ENCODE results near the gene HOXB7. TPM values are rescaled to one million over a fixed set of nuclear protein-coding genes. Genes with fewer than 3 reads are reported as not detected.

The HOXB7 gene
- total RNA-seq, 4 donors from 2014 or later, result 10.7 to 22.8 (median 19.0) TPM

DNA sequence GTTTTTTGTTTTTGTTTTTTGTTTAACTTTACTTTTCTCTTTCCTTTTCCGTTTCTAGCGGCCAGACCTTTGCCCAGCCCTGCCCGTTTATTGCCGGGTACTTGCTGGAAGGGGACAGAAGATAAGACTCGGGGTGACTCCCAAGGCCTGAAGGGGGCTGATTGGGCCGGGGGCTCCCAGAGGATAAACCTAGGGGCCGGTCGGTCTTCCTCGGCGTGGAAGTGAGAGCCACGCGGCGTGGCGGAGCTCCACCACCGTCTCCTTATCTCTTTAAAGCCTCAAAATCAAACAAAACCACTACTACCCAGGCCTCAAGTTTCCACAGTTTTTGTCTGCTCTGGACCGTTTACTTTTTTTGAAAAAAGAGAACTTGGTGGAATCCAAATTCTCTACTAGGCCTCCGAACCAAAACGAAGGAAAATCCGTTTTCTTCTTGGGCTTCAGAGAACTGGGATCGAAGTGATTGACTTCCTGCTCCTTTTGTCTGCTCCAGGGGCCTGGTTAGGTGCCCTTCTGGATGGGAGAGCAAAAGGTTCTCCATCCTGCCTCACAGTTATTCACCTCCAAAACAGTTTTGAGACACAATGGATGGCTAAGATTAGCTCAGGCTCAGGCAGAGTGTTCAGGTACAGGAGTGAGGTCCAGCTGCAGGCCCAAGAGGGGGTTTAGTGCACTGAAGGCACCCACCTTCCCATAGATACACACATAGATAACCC is 23.8 kb upstream of the HOXB7 start:
- Histone ChIP-seq H3K27ac (peak overlapping the region in 3 of 4 donors; percentile 66 to 79 (median 70)), H3K27me3 (peaks cover 0 to 8% of the 10 kb centered on the region in 2 donors)

DNA sequence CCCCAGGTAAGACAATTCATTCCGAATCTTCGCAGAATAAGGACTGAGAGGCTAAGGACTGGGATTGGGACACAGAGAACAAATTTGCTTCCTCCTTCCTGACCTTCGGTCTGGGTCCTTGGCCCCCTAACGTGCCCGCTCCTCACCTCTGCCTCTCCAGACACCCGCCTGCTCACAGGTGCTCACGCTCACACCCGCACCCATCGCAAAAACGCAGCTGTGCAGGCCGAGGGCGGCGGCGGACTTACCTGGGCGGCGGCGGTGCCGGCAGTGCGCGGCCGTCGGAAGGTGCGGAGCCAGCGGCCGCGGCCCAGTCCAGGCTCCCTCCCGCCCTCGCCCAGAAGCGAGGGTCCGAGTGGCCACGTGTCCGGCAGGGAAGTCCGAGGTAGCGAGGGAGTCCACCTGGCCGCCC is 22.5 kb upstream of the HOXB7 start:
- H3K4me3 ChIP-seq, result peak overlapping the region in 3 of 4 donors; percentile 12 to 52 (median 40)
- TF ChIP-seq, protein P1, sequence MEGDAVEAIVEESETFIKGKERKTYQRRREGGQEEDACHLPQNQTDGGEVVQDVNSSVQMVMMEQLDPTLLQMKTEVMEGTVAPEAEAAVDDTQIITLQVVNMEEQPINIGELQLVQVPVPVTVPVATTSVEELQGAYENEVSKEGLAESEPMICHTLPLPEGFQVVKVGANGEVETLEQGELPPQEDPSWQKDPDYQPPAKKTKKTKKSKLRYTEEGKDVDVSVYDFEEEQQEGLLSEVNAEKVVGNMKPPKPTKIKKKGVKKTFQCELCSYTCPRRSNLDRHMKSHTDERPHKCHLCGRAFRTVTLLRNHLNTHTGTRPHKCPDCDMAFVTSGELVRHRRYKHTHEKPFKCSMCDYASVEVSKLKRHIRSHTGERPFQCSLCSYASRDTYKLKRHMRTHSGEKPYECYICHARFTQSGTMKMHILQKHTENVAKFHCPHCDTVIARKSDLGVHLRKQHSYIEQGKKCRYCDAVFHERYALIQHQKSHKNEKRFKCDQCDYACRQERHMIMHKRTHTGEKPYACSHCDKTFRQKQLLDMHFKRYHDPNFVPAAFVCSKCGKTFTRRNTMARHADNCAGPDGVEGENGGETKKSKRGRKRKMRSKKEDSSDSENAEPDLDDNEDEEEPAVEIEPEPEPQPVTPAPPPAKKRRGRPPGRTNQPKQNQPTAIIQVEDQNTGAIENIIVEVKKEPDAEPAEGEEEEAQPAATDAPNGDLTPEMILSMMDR (IDR thresholded peaks at IDR 0.05), result no peak
- TF ChIP-seq POLR2A (IDR thresholded peaks at IDR 0.05), result no peak
- no peaks in the 10 kb centered on the region for H3K36me3 ChIP-seq
- peak overlapping the region in 3 of 4 donors; percentile 66 to 79 (median 70) for H3K27ac ChIP-seq
- peaks cover 0 to 15% of the 10 kb centered on the region in 2 donors for H3K27me3 ChIP-seq
- DNase-seq, result peak in 2 of 3 donors; percentile 47 to 68
- H3K4me1 ChIP-seq, result peaks cover 0 to 64% (median 3%) of the 10 kb centered on the region in 4 donors
- no peaks in the 10 kb centered on the region for H3K9me3 ChIP-seq

More for the DNA sequence above, 23.8 kb upstream of the HOXB7 start:
- TF ChIP-seq POLR2A (IDR thresholded peaks at IDR 0.05), result no peak
- Histone ChIP-seq H3K9me3 (no peaks in the 10 kb centered on the region), H3K36me3 (no peaks in the 10 kb centered on the region), H3K4me3 (peak overlapping the region in 1 of 4 donors; percentile 52), H3K4me1 (peaks cover 0 to 64% (median 3%) of the 10 kb centered on the region in 4 donors)
- peak in 2 of 3 donors; percentile 77 to 82 for DNase-seq

DNA sequence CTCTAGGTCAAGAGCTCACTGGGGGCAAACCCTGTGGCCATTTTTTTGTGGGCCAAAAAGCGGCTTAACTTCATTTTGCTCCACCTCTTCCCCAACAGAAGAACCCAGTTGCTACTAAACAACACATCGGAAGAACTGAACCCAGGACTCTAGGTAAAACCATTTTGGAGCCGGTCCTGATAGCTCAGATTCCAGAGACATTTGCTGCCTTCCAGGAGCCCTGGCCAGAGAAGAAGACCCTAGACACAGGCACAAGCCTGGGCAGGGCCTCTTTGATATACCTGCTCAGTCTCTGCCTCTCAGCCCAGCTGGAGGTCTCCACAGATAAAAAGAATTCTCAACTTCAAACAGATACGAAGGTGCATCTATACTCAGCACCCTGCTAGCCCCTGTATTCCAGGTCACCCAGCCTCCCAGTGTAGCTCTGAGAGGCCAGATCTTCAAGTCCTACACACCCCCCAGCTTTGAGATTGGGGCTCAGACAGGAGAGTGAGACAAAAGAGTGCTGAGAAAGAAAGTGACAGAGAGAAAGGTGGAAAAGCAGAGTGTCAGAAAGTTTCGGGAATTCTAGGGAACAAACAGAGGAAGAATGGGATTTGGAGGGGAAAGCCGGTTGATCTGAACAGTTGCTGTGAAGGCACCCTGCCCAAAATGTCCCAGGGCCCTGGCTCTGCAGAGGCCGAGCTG is 21.9 kb upstream of the HOXB7 start:
- Histone ChIP-seq H3K4me1 (peaks cover 0 to 64% (median 4%) of the 10 kb centered on the region in 4 donors), H3K27me3 (peaks cover 0 to 15% of the 10 kb centered on the region in 2 donors), H3K4me3 (peak overlapping the region in 3 of 4 donors; percentile 12 to 52 (median 40)), H3K36me3 (no peaks in the 10 kb centered on the region), H3K9me3 (no peaks in the 10 kb centered on the region), H3K27ac (peak overlapping the region in 3 of 4 donors; percentile 66 to 79 (median 70))
- DNase-seq, result peak in 1 of 3 donors; percentile 40
- TF ChIP-seq, protein P1 (IDR thresholded peaks at IDR 0.05), result no peak
- TF ChIP-seq POLR2A (IDR thresholded peaks at IDR 0.05), result no peak

DNA sequence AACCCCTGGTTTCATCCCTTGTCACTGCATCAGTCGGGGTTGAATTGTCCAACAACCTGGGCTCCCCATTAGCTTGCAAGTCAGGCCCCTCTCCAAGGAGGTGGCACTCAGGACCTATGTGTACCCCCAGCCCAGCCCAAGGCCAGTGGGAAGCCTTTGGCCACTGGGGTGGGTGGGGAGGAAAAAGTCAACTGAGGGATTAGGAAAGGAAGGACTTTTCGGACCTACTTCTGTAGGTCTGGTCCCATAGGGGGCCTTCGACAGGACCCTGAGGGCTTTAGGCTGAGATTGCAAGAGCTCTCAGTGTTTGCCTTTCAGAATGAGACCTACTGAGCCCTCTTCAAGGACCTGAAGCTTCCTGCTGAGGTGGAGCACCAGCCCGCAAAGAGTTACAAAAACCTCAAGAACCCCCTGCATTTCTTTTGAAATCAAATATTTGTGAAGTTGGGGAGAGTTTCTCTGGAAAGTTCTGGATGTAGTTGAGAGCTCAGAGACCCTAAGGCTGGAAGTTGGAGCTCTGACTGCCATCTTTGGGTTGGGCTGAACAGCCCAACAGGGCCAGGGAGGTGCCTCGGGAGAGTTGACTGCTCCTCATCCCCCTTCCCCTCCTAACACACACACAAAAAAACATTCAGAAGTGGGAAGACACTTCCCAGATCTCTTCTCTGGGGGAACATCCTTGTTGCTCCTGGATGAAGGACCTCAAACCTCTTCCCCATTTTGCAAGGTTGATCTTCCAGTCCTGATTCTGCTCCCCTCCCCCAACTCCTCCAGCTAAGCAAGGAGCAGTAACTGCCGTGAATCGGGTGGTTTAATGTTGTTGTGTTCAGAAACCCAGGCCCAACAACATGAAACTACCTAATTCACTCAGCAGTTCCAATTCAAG is 21.1 kb upstream of the HOXB7 start:
- peak overlapping the region in 3 of 4 donors; percentile 66 to 79 (median 70) for H3K27ac ChIP-seq
- DNase-seq, result peak in 1 of 3 donors; percentile 32
- peaks cover 0 to 17% of the 10 kb centered on the region in 2 donors for H3K27me3 ChIP-seq
- no peaks in the 10 kb centered on the region for H3K36me3 ChIP-seq
- H3K4me3 ChIP-seq, result peak overlapping the region in 2 of 4 donors; percentile 40 to 52
- H3K4me1 ChIP-seq, result peaks cover 0 to 63% (median 6%) of the 10 kb centered on the region in 4 donors
- TF ChIP-seq POLR2A (IDR thresholded peaks at IDR 0.05), result no peak
- no peaks in the 10 kb centered on the region for H3K9me3 ChIP-seq

GRCh38 chr17:48630925-48631692 is 20.3 kb upstream of the HOXB7 start:
- Histone ChIP-seq H3K4me3 (peak overlapping the region in 2 of 4 donors; percentile 13 to 15), H3K4me1 (peaks cover under 1 to 64% (median 9%) of the 10 kb centered on the region in 4 donors), H3K27me3 (peaks cover 0 to 23% of the 10 kb centered on the region in 2 donors), H3K27ac (peak overlapping the region in 3 of 4 donors; percentile 66 to 79 (median 70)), H3K9me3 (no peaks in the 10 kb centered on the region), H3K36me3 (no peaks in the 10 kb centered on the region)
- TF ChIP-seq, protein P1 (IDR thresholded peaks at IDR 0.05), result no peak
- TF ChIP-seq POLR2A (IDR thresholded peaks at IDR 0.05), result peak in 1 of 2 donors; percentile 50
- DNase-seq, result peak in 2 of 3 donors; percentile 65 to 67

Measured in Peyer's patch (tissue), 4 donors.